DMS153 treated with DMSO at 0.1 percent for 48 hours (cell line): ENCODE measurements around the gene POU5F2.

Experiments used
- DNase-seq: peaks from one replicate; lab custom pipeline; 2025; ENCODE audit not compliant: unreplicated experiment; lab: John Stamatoyannopoulos, UW

Gene POU5F2

GRCh38 chr5:93717162-93717561 lies 24.2 kb downstream of the POU5F2 start:
- DNase-seq = no peak

DNA sequence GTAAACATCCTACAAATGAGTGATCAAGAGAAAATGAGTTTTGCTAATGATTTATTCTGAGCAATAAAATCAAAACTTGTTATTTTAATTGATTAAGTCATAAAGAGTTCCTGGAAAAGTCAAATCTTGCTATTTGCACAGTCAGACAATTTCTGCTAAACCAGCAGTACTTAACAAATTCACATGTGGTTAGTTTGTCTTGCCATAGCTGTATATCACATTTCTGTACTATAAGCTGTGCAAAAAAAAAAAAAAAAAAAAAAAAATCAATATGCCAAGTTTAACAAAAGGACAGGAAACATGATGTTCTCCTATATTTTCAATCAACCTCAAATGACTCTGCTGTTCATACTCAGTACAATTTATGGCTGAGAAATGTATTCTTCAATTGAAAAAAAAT lies 24.9 kb downstream of the POU5F2 start:
- no peak for DNase-seq

DNA sequence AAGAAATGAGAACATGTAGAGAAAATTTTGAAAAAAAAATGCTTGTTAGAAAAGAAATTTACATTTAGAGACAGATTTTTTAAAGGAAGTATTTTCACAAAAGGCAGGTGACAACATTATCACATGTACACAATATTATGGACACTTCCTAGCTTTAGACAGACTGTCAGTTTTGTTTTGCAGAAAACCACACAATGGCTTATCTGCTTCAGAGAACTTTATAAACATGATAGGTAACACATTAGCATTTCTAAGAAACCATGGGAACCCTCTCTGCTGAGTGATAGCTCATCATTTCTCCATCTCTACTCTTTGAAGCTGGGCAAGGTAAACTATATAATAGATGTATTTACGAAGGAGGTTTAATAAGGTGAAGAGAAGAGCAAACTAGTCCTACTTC lies 25.6 kb downstream of the POU5F2 start:
- no peak for DNase-seq

- DNase-seq = no peak
Observed at GRCh38 chr5:93715327-93715726, 26.1 kb downstream of the POU5F2 start.

GRCh38 chr5:93708442-93708841 lies 33.0 kb downstream of the POU5F2 start:
- no peak for DNase-seq

- no peak for DNase-seq
Observed at GRCh38 chr5:93705896-93706295, 35.5 kb downstream of the POU5F2 start.

- no peak for DNase-seq
Observed at GRCh38 chr5:93704996-93705395, 36.4 kb downstream of the POU5F2 start.

- DNase-seq = no peak
Observed at GRCh38 chr5:93691997-93692396, 49.4 kb downstream of the POU5F2 start.
